ENCODE data around the gene TYROBP. TPM values are rescaled to one million over a fixed set of nuclear protein-coding genes. Genes with fewer than 3 reads are reported as not detected.
"Not testable (repeated sequence)": the region's sequence is repeated elsewhere in the genome, so short reads cannot be mapped to it uniquely, and the experiment has no call there.

TYROBP gene
- total and polyA plus RNA-seq, 7 experiments from 2014 or later = 2.3 to 428 (median 17.3) TPM; not detected in 1

DNA sequence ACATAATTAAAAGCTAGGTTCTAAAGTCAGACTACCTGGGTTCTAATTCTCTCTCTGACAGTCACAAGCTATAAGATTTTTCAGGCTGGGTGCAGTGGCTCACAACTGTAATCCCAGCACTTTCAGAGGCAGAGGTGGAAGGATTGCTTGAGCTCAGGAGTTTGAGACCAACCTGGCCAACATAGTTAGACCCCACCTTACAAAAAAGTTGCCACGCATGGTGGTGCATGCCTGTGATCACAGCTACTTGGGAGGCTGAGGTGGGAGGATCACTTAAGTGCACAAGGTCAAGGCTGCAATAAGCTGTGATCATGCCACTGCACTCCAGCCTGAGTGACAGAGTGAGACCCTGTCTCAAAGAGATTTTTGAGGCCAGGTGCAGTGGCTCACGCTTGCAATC is 13.8 kb downstream of the TYROBP start:
- Histone ChIP-seq H3K27ac (ENCODE audit: low read depth, low read length) (no peak overlapping the region), H3K9me3 (ENCODE audit: control insufficient read depth in 2 of 3, low read length in 3 of 3) (no peaks in the 10 kb centered on the region), H3K36me3 (ENCODE audit: control insufficient read depth in 2 of 3, insufficient read depth in 3 of 3, low read length in 3 of 3) (peaks cover 13 to 78% (median 15%) of the 10 kb centered on the region in 3 experiments), H3K27me3 (ENCODE audit: control insufficient read depth in 2 of 2, insufficient read depth in 2 of 2, low read length in 2 of 2) (no peaks in the 10 kb centered on the region), H3K4me1 (ENCODE audit: control insufficient read depth in 2 of 2, insufficient read depth in 2 of 2, low read length in 2 of 2) (peaks cover 13 to 19% of the 10 kb centered on the region in 2 donors), H3K4me3 (ENCODE audit: low read length) (no peak overlapping the region)
- H3K4me3 Mint-ChIP-seq = no peak overlapping the region
- CTCF ChIA-PET = interaction anchor here (0.9 to 1.0 kb wide), 3 partner anchors 12 to 38 kb away, joined by 3 to 6 read pairs (median 4); no protein-coding TSS in a partner anchor
- H3K9me3 Mint-ChIP-seq = peaks cover 0 to 3% (median 0%) of the 10 kb centered on the region in 11 donors
- H3K4me1 Mint-ChIP-seq = peaks cover 11 to 37% (median 22%) of the 10 kb centered on the region in 7 donors
- ATAC-seq (no peak), DNase-seq (no peak)
- H3K27ac Mint-ChIP-seq = peak overlapping the region in 2 of 9 donors; percentile 28 to 41
- intact Hi-C loops (cut with micrococcal nuclease) = loop anchor here in 1 of 2 donors (10.0 kb wide), 1 partner anchor 220 kb away; the partner anchor contains the start of genes OVOL3, POLR2I and TBCB
- no peaks in the 10 kb centered on the region for H3K27me3 Mint-ChIP-seq
- POLR2A ChIA-PET = interaction anchor here (0.5 to 2.6 kb wide), 4 partner anchors 32 to 236 kb away, joined by 3 to 7 read pairs (median 3); no protein-coding TSS in a partner anchor
- peaks cover 0 to 34% (median 19%) of the 10 kb centered on the region in 5 donors for H3K36me3 Mint-ChIP-seq

DNA sequence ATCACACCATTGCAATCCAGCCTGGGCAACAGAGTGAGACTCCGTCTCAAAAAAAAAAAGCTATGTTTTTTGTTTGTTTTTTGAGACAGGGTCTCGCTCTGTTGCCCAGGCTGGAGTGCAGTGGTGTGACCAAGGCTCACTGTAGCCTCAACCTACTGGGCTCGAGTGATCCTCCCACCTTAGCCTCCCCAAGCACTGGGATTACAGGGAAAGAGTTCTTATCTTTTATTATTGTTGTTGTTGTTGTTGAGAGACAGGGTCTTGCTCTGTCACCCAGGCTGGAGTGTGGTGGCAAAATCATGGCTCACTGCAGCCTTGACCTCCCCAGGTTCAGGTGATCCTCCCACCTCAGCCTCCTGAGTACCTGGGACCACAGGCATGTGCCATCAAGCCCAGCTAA is 16.3 kb downstream of the TYROBP start:
- not testable (repeated sequence) for H3K9me3 ChIP-seq (ENCODE audit: control insufficient read depth in 2 of 3, low read length in 3 of 3); DNase-seq; H3K9me3 Mint-ChIP-seq; H3K4me3 Mint-ChIP-seq; H3K27me3 Mint-ChIP-seq; H3K27ac Mint-ChIP-seq; H3K27me3 ChIP-seq (ENCODE audit: control insufficient read depth in 2 of 2, insufficient read depth in 2 of 2, low read length in 2 of 2); H3K27ac ChIP-seq (ENCODE audit: low read depth, low read length); H3K4me1 ChIP-seq (ENCODE audit: control insufficient read depth in 2 of 2, insufficient read depth in 2 of 2, low read length in 2 of 2); ATAC-seq; H3K4me3 ChIP-seq (ENCODE audit: low read length)
- intact Hi-C loops (cut with micrococcal nuclease) = loop anchor here in 1 of 2 donors (10.0 kb wide), 1 partner anchor 223 kb away; the partner anchor contains the start of genes OVOL3, POLR2I and TBCB
- POLR2A ChIA-PET = interaction anchor here (0.7 to 2.6 kb wide), 3 partner anchors 20 to 298 kb away, joined by 3 to 7 read pairs (median 3); no protein-coding TSS in a partner anchor
- Mint-ChIP-seq H3K36me3 (peaks cover 9 to 51% (median 32%) of the 10 kb centered on the region in 5 donors), H3K4me1 (peaks cover 7 to 26% (median 15%) of the 10 kb centered on the region in 7 donors)
- CTCF ChIA-PET = interaction anchor here (1.2 kb wide), 1 partner anchor 10 kb away, joined by 6 read pairs; no protein-coding TSS in a partner anchor
- H3K36me3 ChIP-seq (ENCODE audit: control insufficient read depth in 2 of 3, insufficient read depth in 3 of 3, low read length in 3 of 3) = peaks cover 21 to 91% (median 24%) of the 10 kb centered on the region in 3 experiments

DNA sequence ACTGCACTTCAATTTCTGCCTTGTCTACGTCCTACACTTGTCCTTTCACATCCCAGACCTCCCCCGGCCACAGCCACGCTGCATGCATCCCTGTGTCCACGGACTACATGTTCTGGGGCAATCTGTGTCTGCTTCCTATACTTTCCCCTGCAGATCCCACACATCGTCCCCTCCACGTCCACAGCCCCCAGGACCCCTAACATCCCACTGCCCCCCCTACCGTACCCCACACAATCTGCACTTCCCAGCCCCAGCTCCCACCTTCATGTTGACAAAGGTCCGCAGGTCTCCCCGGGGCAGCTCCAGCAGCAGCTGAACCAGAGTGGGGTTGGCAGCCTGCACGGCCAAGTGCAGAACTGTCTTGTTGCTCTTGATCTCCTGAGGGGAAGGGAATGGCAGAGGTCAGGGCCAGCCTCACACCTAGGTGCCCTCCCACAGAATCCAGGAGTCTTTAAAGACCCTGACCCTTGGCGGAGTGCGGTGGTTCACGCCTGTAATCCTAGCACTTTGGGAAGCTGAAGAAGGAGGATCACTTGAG is 17.9 kb downstream of the TYROBP start:
- DNase-seq = no peak
- ChIA-PET POLR2A (interaction anchor here (0.6 kb wide), 1 partner anchor 38 kb away, joined by 3 read pairs; no protein-coding TSS in a partner anchor), CTCF (no interaction called here)
- Histone ChIP-seq H3K4me1 (ENCODE audit: control insufficient read depth in 2 of 2, insufficient read depth in 2 of 2, low read length in 2 of 2) (no peaks in the 10 kb centered on the region), H3K4me3 (ENCODE audit: low read length) (no peak overlapping the region), H3K27ac (ENCODE audit: low read depth, low read length) (no peak overlapping the region), H3K36me3 (ENCODE audit: control insufficient read depth in 2 of 3, insufficient read depth in 3 of 3, low read length in 3 of 3) (peaks cover 20 to 75% (median 21%) of the 10 kb centered on the region in 3 experiments), H3K27me3 (ENCODE audit: control insufficient read depth in 2 of 2, insufficient read depth in 2 of 2, low read length in 2 of 2) (no peaks in the 10 kb centered on the region), H3K9me3 (ENCODE audit: control insufficient read depth in 2 of 3, low read length in 3 of 3) (no peaks in the 10 kb centered on the region)
- H3K4me1 Mint-ChIP-seq = peaks cover 2 to 18% (median 12%) of the 10 kb centered on the region in 7 donors
- intact Hi-C loops (cut with micrococcal nuclease) = loop anchor here in 1 of 2 donors (10.0 kb wide), 1 partner anchor 225 kb away; the partner anchor contains the start of genes OVOL3, POLR2I and TBCB
- ATAC-seq = no peak
- no peaks in the 10 kb centered on the region for H3K9me3 Mint-ChIP-seq
- H3K36me3 Mint-ChIP-seq = peaks cover 9 to 47% (median 29%) of the 10 kb centered on the region in 5 donors
- no peak overlapping the region for H3K4me3 Mint-ChIP-seq
- H3K27me3 Mint-ChIP-seq = no peaks in the 10 kb centered on the region
- H3K27ac Mint-ChIP-seq = peak overlapping the region in 1 of 9 donors; percentile 14

DNA sequence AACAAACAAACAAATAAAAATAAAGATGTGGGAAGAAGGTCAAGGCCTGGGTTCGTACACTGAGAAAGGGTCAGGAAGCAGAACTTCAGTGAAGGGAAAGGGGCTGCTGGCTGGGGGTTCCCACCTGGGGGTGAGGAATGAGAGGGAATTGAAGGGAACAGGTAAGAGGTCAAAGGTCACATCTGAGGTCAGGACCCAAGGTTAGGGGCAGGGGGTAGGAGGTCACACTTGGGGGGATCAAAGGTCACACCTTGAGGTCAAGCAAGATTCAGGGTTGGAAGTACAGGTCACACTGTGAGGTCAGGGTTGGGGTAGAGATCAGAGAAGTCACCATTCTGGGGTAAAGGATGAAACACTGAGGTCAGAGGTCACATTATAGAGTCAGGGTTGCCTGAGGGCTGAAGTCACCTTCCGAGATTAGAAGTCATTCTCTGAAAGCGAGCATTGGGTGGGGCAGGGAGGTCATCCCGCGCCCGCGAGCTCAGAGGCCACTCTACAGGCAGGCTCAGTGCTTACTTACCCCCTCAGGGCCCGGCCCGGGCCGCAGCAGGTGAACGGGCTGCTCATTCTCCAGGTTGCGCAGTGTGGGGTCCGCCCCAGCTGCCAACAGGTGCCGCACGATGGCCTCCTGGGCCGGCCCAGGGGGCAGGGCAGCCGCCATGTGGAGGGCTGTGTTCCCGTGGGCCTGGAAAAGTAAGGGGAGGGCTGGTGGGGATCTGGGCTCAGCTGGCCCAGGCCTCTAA is 18.6 kb downstream of the TYROBP start:
- ATAC-seq = no peak
- Mint-ChIP-seq H3K36me3 (peaks cover 9 to 47% (median 29%) of the 10 kb centered on the region in 5 donors), H3K27me3 (no peaks in the 10 kb centered on the region), H3K4me3 (no peak overlapping the region), H3K27ac (peak overlapping the region in 5 of 9 donors; percentile 14 to 79 (median 56)), H3K4me1 (peaks cover 2 to 16% (median 12%) of the 10 kb centered on the region in 7 donors), H3K9me3 (no peaks in the 10 kb centered on the region)
- ChIA-PET POLR2A (interaction anchor here (0.6 to 0.7 kb wide), 2 partner anchors 39 to 119 kb away, joined by 3 read pairs; no protein-coding TSS in a partner anchor), CTCF (interaction anchor here (0.6 kb wide), 1 partner anchor 8 kb away, joined by 3 read pairs; no protein-coding TSS in a partner anchor)
- no peak overlapping the region for H3K27ac ChIP-seq (ENCODE audit: low read depth, low read length)
- DNase-seq = no peak
- peaks cover 17 to 69% (median 21%) of the 10 kb centered on the region in 3 experiments for H3K36me3 ChIP-seq (ENCODE audit: control insufficient read depth in 2 of 3, insufficient read depth in 3 of 3, low read length in 3 of 3)
- intact Hi-C loops (cut with micrococcal nuclease) = loop anchor here in 1 of 2 donors (10.0 kb wide), 1 partner anchor 225 kb away; the partner anchor contains the start of genes OVOL3, POLR2I and TBCB
- H3K4me1 ChIP-seq (ENCODE audit: control insufficient read depth in 2 of 2, insufficient read depth in 2 of 2, low read length in 2 of 2) = no peaks in the 10 kb centered on the region
- no peaks in the 10 kb centered on the region for H3K9me3 ChIP-seq (ENCODE audit: control insufficient read depth in 2 of 3, low read length in 3 of 3)
- no peaks in the 10 kb centered on the region for H3K27me3 ChIP-seq (ENCODE audit: control insufficient read depth in 2 of 2, insufficient read depth in 2 of 2, low read length in 2 of 2)
- H3K4me3 ChIP-seq (ENCODE audit: low read length) = no peak overlapping the region

DNA sequence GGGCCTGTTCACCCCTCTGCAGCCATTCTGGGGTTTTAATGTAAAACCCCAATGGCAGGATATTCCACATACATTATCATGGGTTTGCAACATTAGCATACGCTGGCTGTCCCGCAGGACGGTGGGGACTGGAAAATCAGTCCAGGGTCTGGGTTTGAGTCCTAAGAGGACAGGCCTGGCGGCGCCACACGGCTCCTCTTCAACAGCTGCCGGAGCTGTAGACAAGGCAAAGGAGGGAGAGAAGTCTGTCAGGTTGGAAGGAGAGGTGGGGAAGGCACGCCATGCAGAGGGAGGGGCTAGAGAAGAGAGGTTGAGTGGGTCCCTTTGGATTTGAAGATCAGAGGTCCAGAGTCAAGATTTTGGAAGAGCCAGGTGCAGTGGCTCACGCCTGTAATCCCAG is 19.7 kb downstream of the TYROBP start:
- intact Hi-C loops (cut with micrococcal nuclease) = no loop called here
- DNase-seq (no peak), ATAC-seq (no peak)
- H3K9me3 Mint-ChIP-seq = no peaks in the 10 kb centered on the region
- no peak overlapping the region for H3K4me3 Mint-ChIP-seq
- peak overlapping the region in 5 of 9 donors; percentile 33 to 86 (median 56) for H3K27ac Mint-ChIP-seq
- no peak overlapping the region for H3K4me3 ChIP-seq (ENCODE audit: low read length)
- peaks cover 2 to 19% (median 13%) of the 10 kb centered on the region in 7 donors for H3K4me1 Mint-ChIP-seq
- H3K36me3 ChIP-seq (ENCODE audit: control insufficient read depth in 2 of 3, insufficient read depth in 3 of 3, low read length in 3 of 3) = peaks cover 14 to 59% (median 21%) of the 10 kb centered on the region in 3 experiments
- ChIA-PET CTCF (interaction anchor here (0.6 to 1.0 kb wide), 3 partner anchors 9 to 92 kb away, joined by 3 read pairs; no protein-coding TSS in a partner anchor), POLR2A (interaction anchor here (0.7 to 2.0 kb wide), 2 partner anchors 43 to 1716 kb away, joined by 3 to 6 read pairs; partner anchors contain the start of gene LSM14A)
- H3K27me3 ChIP-seq (ENCODE audit: control insufficient read depth in 2 of 2, insufficient read depth in 2 of 2, low read length in 2 of 2) = no peaks in the 10 kb centered on the region
- H3K27me3 Mint-ChIP-seq = no peaks in the 10 kb centered on the region
- H3K27ac ChIP-seq (ENCODE audit: low read depth, low read length) = no peak overlapping the region
- H3K36me3 Mint-ChIP-seq = peaks cover 9 to 46% (median 29%) of the 10 kb centered on the region in 5 donors
- H3K9me3 ChIP-seq (ENCODE audit: control insufficient read depth in 2 of 3, low read length in 3 of 3) = no peaks in the 10 kb centered on the region
- no peaks in the 10 kb centered on the region for H3K4me1 ChIP-seq (ENCODE audit: control insufficient read depth in 2 of 2, insufficient read depth in 2 of 2, low read length in 2 of 2)

DNA sequence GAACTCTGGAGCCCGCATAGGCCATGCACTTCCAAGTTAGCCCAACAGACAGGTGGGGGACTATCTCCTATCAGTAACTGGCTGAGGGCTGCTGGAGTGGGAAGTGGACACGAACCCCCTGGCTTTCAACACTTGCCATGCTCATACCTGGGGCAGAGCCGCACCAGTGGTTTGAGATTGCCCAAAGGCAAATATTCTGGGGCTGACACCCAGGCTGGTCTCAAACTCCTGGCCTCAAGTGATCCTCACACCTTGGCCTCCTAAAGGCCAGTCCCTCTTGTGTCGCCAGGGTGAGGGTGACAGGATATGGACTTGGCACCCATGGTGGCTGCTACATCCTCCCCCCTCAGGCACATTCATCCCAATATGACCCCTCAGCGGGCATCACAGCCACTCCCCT is 20.9 kb downstream of the TYROBP start:
- H3K36me3 ChIP-seq (ENCODE audit: control insufficient read depth in 2 of 3, insufficient read depth in 3 of 3, low read length in 3 of 3) = peaks cover 12 to 48% (median 14%) of the 10 kb centered on the region in 3 experiments
- H3K27ac Mint-ChIP-seq = peak overlapping the region in 2 of 9 donors; percentile 19 to 45

More for the DNA sequence above, 20.9 kb downstream of the TYROBP start:
- Mint-ChIP-seq H3K4me1 (peaks cover 5 to 16% (median 13%) of the 10 kb centered on the region in 7 donors), H3K36me3 (peaks cover 9 to 36% (median 21%) of the 10 kb centered on the region in 5 donors), H3K9me3 (no peaks in the 10 kb centered on the region), H3K27me3 (no peaks in the 10 kb centered on the region), H3K4me3 (no peak overlapping the region)
- Histone ChIP-seq H3K4me1 (ENCODE audit: control insufficient read depth in 2 of 2, insufficient read depth in 2 of 2, low read length in 2 of 2) (peaks cover 4% of the 10 kb centered on the region in 2 donors), H3K27ac (ENCODE audit: low read depth, low read length) (no peak overlapping the region), H3K4me3 (ENCODE audit: low read length) (no peak overlapping the region), H3K9me3 (ENCODE audit: control insufficient read depth in 2 of 3, low read length in 3 of 3) (no peaks in the 10 kb centered on the region), H3K27me3 (ENCODE audit: control insufficient read depth in 2 of 2, insufficient read depth in 2 of 2, low read length in 2 of 2) (no peaks in the 10 kb centered on the region)
- no peak for DNase-seq
- ChIA-PET CTCF (interaction anchor here (1.8 kb wide), 1 partner anchor 44 kb away, joined by 5 read pairs; no protein-coding TSS in a partner anchor), POLR2A (interaction anchor here (0.6 to 2.0 kb wide), 2 partner anchors 44 to 260 kb away, joined by 4 to 6 read pairs; no protein-coding TSS in a partner anchor)
- no peak for ATAC-seq
- intact Hi-C loops (cut with micrococcal nuclease) = no loop called here
